BJ (cell line): ENCODE data around the gene RABGAP1L. TPM values are rescaled to one million over a fixed set of nuclear protein-coding genes. Genes with fewer than 3 reads are reported as not detected.

ENCODE experiments used
- CTCF ChIA-PET: fragments of 350-600 bp; formaldehyde crosslinking; extraction: SDS; loops from one replicate; lab custom pipeline; 2021; ENCODE audit warnings: antibody characterized with exemption, inconsistent platforms; lab: Yijun Ruan, JAX
- POLR2A ChIA-PET: fragments of 300-600 bp; sonication (Branson Sonifier 250); formaldehyde crosslinking; extraction: SDS; loops from one replicate; lab custom pipeline; 2021; ENCODE audit warnings: antibody characterized with exemption; lab: Charles Lee
- DNase-seq: peaks from one replicate; pipeline ENCODE4 v3.0.0-alpha.2; 2011; ENCODE audit warnings: low read depth
- H3K27me3 ChIP-seq: 2 replicates; pipeline ENCODE4 v1.6.0; 2011; ENCODE audit warnings: low read length; ENCODE audit not compliant: control insufficient read depth, insufficient read depth
- H3K36me3 ChIP-seq: 2 replicates; pipeline ENCODE4 v1.5.1; 2011; ENCODE audit warnings: low read length; ENCODE audit not compliant: control insufficient read depth, insufficient read depth
- H3K4me3 ChIP-seq: 2 replicates; pipeline ENCODE4 v1.5.1; 2011; ENCODE audit warnings: low read depth, mild to moderate bottlenecking, control low read depth, low read length
- polyA plus RNA-seq: library from polyadenylated mRNA; depleted of rRNA; stranded (reverse); fragments of >200 nt; gene quantifications from 2 replicates; pipeline ENCODE4 v1.2.3, GENCODE V29; 2011
- TF ChIP-seq, protein P1 (sequence below): IDR thresholded peaks from 2 replicates; pipeline ENCODE4 v1.5.1; 2011; ENCODE audit warnings: low read depth, mild to moderate bottlenecking, control low read depth, inconsistent platforms, low read length, moderate library complexity; ENCODE audit not compliant: insufficient read depth

Gene RABGAP1L
- polyA plus RNA-seq, 1 experiment = 15.9 TPM

DNA sequence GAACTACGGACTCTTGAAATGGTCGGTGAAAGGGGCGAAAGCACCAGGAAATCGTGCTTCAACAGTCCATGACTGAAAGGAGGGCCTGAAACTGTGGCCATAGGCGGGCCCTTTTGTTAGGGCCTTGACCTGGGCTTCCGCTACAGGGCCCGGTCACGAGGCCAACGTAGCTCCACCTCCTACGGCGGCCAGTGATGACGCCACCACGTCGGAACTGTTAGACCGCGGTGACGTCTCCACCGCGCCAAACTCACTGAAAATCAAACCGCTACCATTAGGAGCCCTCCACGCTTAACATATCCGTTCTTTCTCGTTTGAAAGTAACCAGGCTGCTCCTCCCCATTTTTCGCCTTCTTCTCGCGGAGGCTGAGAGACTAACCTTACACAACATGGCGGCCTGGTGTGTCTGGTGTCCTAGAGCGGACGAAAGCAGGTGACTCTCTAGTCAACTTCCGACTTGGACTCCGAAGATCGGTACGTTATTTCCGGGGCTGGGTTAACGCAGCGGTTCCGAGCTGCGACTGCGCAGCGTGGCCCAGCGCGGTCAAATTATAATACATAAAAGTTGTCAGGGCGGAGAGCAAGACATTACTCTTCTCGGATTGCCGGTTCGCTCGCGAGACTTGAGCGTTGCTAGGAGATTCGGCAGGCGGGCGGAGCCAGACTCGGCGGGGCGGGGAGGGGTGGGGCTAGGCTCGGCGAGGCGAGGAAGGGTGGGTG is 840.1 kb downstream of the RABGAP1L start:
- Histone ChIP-seq H3K4me3 (peak overlapping the region; percentile 94), H3K36me3 (no peaks in the 10 kb centered on the region), H3K27me3 (no peaks in the 10 kb centered on the region)
- TF ChIP-seq, protein P1, sequence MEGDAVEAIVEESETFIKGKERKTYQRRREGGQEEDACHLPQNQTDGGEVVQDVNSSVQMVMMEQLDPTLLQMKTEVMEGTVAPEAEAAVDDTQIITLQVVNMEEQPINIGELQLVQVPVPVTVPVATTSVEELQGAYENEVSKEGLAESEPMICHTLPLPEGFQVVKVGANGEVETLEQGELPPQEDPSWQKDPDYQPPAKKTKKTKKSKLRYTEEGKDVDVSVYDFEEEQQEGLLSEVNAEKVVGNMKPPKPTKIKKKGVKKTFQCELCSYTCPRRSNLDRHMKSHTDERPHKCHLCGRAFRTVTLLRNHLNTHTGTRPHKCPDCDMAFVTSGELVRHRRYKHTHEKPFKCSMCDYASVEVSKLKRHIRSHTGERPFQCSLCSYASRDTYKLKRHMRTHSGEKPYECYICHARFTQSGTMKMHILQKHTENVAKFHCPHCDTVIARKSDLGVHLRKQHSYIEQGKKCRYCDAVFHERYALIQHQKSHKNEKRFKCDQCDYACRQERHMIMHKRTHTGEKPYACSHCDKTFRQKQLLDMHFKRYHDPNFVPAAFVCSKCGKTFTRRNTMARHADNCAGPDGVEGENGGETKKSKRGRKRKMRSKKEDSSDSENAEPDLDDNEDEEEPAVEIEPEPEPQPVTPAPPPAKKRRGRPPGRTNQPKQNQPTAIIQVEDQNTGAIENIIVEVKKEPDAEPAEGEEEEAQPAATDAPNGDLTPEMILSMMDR = no peak
- POLR2A ChIA-PET = interaction anchor here (0.7 to 1.3 kb wide), 3 partner anchors 11 to 210 kb away, joined by 3 to 5 read pairs (median 3); partner anchors contain the start of gene MRPS14
- CTCF ChIA-PET = interaction anchor here (0.6 to 1.9 kb wide), 20 partner anchors 10 to 245 kb away, joined by 3 to 10 read pairs (median 3); partner anchors contain the start of gene MRPS14
- peak; percentile 99 for DNase-seq

DNA sequence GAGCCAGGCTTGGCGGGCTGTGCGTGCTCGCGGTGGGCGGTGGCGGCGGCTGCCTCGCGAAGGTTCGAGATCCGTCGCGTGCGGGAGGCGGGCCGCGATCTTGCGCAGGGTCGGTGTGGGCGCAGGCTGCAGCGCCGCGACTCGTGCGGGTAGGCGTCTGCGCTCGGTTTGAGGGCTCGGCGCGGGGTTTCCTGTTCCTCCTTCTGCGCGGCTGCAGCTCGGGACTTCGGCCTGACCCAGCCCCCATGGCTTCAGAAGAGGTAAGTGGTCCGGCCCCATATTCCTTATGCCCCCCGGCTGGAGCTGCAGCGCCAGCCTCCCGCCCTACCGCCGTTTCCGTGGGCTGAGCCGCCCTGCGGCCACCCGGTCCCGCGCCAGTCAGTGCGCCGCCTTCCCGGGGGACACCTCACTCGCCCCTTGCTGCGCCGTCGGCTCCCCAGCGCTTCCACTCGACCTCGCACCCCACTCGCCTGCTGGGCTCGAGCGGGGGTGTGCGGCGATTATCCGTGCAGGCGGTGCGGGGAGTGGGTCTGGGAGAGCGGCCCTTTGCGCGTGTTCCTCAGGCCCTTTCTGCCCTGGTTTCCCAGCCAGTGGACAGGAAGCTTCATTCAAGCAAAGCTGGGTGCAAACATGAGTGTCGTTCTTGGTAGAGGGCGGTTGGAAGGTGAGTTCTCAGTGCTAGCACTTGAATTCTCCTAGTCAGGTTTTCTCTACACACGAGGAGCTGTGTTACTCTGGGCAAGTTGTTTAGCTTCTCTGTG is 840.8 kb downstream of the RABGAP1L start, which contains the start of gene CACYBP:
Gene CACYBP, plus strand, starts transcription at position 12 of the 761 bp plus-strand sequence. Its CDS starts 234 bp downstream, at position 246.
- TF ChIP-seq, protein P1 = no peak
- Histone ChIP-seq H3K4me3 (peak within 1 kb of the TSS; percentile 94), H3K27me3 (no peaks in the 10 kb centered on the region), H3K36me3 (no peaks in the 10 kb centered on the region)
- ChIA-PET POLR2A (interaction anchor here (0.7 to 1.3 kb wide), 2 partner anchors 11 to 211 kb away, joined by 3 to 5 read pairs; no protein-coding TSS in a partner anchor), CTCF (interaction anchor here (0.6 to 1.6 kb wide), 5 partner anchors 13 to 245 kb away, joined by 3 to 5 read pairs (median 3); partner anchors contain the start of gene MRPS14)
- no peak for DNase-seq

DNA sequence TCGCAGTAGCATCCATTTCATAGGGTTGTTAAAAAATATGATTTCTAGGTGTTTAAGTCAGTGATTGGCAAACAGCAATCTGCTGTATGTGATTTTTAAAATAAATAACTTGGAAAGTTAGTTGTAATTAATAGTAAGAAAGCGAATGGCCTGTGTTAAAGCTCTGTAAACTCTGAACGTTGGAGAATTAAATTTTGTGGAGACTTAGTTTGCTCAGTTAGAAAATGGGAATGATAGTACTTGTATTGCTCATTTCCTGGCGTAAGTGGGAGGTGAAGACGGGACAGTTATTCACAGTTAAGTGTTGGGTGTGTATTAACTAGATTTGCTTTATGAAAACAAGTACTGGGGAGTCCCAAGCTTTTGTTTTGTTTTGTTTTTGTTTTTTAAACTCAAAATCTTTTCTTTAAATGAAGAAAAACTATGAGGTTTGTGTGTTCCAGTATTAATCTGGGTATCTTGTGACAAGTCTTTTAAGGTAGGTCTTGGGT is 841.4 kb downstream of the RABGAP1L start:
- Histone ChIP-seq H3K36me3 (no peaks in the 10 kb centered on the region), H3K4me3 (peak overlapping the region; percentile 94), H3K27me3 (no peaks in the 10 kb centered on the region)
- POLR2A ChIA-PET = no interaction called here
- no peak for DNase-seq
- CTCF ChIA-PET = interaction anchor here (1.1 kb wide), 1 partner anchor 14 kb away, joined by 4 read pairs; no protein-coding TSS in a partner anchor
- TF ChIP-seq, protein P1 = no peak

DNA sequence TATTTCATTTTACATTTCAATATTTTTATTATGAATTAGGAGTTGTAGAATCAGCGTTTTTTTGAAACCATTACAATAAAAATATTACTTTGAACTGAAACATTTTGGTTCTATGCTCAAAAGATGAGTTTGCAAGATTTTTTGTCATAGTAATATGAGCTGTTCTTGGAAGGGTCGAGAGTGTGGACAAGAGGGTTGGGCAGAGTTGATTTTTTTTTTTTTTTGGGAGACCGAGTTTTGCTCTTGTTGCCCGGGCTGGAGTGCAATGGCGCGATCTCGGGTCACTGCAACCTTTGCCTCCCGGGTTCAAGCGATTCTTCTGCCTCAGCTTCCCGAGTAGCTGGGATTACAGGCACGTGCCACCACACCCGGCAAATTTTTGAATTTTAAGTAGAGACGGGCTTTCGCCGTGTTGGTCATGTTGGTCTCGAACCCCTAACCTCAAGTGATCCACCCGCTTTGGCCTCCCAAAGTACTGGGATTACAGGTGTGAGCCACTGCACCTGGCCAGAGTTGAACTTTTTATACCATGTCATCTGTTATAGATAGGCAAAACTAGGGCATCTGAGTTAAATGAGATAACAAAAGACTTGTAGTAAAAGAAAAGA is 843.7 kb downstream of the RABGAP1L start:
- ChIA-PET POLR2A (no interaction called here), CTCF (no interaction called here)
- no peak for DNase-seq
- TF ChIP-seq, protein P1 = no peak
- Histone ChIP-seq H3K27me3 (no peaks in the 10 kb centered on the region), H3K4me3 (no peak overlapping the region), H3K36me3 (peaks cover 2% of the 10 kb centered on the region)

DNA sequence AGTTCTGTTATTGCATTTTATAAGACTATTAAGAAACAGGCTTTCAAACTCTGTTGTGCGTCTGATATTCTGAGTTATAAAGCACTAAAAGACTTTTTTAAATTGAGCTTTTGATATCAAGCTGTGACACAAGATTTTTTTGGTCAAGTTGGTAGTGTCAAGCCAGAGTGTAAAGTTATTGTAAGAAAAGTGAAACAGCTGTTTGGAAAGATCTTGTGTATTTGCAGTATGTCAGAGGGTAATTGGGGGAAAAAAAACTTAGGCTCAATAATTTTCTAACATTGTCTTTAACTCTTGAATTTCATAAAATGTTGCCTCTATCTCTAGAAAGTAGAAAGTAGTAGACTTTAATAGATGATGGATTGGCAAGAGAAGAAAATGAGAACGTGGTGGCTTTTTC is 844.2 kb downstream of the RABGAP1L start:
- CTCF ChIA-PET = no interaction called here
- H3K36me3 ChIP-seq = peaks cover 3% of the 10 kb centered on the region
- no peak for DNase-seq
- TF ChIP-seq, protein P1 = no peak
- POLR2A ChIA-PET = no interaction called here
- H3K27me3 ChIP-seq = no peaks in the 10 kb centered on the region
- H3K4me3 ChIP-seq = no peak overlapping the region
